Activated CD8-positive, alpha-beta memory T cell treated with anti-CD3 and anti-CD28 coated beads for 24 hours (primary cell): ENCODE results near the gene ANO2.

Source experiments
- DNase-seq: peaks from one replicate; pipeline ENCODE4 v3.0.0-alpha.2; 2020

Gene ANO2

DNA sequence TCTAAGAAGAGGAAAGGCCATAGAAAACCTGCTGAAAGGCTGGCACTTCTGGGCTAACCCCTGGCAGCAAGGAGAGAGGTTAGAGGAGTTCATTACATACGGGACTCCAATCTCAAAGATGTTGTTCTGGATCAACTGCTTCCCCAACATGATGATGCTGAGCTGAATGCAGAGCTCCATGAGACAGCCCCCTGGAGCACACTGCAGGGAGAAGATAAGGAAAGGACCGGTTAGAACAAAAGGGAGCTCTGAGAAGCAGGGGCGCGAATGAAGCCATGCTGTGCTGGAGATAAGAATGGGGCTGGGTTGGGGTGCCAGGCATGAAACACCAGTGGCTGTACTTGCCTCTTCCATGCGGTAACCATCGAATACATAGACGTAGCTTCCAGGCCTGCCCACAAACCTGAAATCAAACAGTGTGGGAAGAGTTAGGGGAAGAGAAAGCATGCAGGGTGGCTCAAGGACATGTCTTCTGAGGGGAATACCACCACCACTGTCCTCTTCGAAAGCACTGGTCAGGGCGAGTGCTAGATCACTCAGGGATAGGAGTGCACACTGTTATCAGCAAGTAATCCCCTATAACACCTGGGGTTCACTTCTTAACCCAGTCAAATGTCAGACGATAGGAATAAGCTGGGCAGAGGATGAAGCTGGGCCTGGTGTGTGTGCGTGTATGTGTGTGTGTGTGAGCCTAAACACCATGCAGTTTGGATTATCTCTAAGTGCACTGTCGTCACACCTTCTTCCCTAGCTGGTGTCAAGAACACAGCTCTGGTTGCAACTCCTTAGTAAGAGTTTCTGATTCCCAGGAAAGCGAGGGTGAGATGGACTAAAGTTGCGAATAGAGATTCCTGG, 332.3 kb downstream of the ANO2 start:
- DNase-seq = no peak

GRCh38 chr12:5611162-5611561, 333.9 kb downstream of the ANO2 start:
- DNase-seq = no peak

DNA sequence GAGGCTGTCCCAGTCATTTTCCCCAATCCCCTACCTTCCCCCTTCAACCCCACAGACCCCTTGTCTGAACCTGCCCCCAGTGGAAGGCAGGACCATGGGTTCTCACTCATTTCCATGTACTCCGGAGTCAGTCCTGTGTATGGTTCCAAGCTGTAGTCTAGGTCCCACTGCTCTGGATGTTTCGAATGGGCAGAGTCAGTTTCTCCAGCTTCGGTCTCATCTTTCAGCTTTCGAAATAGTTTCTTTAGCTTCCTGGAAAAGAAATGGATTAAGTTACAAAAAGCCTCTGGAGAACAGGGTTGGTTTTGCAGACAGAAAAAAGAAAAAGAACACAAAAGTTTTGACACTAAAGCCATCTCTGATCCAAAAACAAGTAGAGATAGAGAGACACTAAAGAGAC, 345.7 kb downstream of the ANO2 start:
- no peak for DNase-seq

GRCh38 chr12:5593998-5594397, 351.1 kb downstream of the ANO2 start:
- DNase-seq = no peak

- no peak for DNase-seq
These were observed 352.0 kb downstream of the ANO2 start for GRCh38 chr12:5593086-5593485.

DNA sequence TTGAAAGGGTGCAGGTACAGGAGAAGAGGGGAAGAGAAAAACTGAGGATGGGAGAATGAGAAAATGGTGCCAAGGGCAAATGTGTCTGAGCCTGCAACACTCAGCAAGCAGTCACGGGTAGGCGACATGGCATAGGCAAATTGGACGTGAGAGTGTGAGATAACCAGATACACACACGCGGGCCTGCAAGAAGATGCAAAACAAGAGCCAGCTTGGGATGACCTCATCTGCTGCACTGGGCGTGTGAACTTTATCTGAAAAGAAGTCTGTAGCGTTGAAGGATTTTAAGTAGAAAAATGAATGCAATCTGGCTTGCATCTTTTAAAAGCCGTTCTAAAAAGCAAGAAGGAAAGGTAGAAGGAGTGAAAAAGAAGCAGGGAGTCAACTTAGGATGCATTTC, 352.7 kb downstream of the ANO2 start:
- DNase-seq = no peak

- DNase-seq = no peak
These were observed 354.7 kb downstream of the ANO2 start for GRCh38 chr12:5590316-5590715.

- no peak for DNase-seq
These were observed 356.0 kb downstream of the ANO2 start for GRCh38 chr12:5589054-5589453.

DNA sequence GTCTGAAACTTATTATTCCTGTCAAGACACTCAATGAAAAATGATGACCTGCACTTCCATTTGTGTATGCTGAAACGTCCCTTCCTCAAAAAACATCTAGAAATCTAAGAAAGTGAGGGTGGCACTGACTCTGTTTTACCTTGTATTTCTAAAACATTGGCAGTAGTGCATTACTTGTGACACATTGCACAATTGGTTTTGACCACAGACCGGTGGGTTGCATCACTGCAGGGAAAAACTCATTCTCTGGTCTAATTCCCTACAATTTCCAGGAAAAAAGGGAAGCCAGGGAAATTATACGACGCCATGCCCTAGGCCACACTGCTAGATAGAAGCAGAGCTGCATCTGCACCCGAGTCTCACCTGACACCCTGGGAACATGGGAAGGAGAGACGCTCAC, 356.5 kb downstream of the ANO2 start:
- no peak for DNase-seq

- DNase-seq = no peak
These were observed 356.9 kb downstream of the ANO2 start for GRCh38 chr12:5588176-5588575.

DNA sequence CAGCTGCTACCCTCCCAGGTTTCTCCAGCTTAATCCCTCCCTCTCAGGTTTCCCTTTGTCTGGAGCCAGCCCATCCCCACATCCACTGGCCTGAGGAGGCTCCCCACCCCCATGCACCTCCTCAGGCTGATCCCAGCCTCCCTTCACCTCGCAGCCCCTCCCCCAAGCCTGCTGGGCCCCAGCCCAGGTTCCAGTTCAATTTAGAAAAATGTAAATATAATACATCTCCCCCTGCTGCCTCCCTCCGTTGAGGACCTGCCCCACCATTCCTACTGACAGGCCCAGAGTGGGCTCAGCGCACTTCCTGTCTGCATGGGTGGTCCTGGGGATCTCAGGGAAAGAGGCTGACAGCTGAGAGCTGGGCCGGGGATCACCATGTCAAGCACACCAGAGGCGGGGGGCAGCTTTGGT, 357.3 kb downstream of the ANO2 start:
- no peak for DNase-seq

DNA sequence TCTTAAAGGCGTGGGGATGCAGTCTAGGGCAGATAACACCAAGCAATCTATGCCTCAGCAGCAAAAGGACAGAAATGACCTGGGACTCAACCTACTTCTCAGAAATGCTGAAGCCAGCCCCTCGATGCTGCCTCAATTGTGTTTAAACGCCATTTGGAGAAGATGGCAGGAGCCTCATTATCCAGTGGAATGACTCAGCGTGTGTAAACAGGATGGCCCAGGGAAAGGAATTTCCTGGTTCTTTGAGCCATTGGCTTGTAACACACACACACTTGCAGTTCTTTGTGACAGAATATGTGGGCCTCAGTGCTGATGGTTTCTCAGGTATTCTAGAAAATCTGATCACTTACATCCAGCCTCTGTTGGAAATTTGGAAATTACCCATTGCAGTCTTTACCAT, 358.9 kb downstream of the ANO2 start:
- DNase-seq = no peak

- no peak for DNase-seq
These were observed 359.9 kb downstream of the ANO2 start for GRCh38 chr12:5585178-5585577.

- DNase-seq = no peak
These were observed 360.5 kb downstream of the ANO2 start for GRCh38 chr12:5584412-5585175.

GRCh38 chr12:5582541-5582940, 362.5 kb downstream of the ANO2 start:
- no peak for DNase-seq

- no peak for DNase-seq
These were observed 363.0 kb downstream of the ANO2 start for GRCh38 chr12:5582018-5582417.

DNA sequence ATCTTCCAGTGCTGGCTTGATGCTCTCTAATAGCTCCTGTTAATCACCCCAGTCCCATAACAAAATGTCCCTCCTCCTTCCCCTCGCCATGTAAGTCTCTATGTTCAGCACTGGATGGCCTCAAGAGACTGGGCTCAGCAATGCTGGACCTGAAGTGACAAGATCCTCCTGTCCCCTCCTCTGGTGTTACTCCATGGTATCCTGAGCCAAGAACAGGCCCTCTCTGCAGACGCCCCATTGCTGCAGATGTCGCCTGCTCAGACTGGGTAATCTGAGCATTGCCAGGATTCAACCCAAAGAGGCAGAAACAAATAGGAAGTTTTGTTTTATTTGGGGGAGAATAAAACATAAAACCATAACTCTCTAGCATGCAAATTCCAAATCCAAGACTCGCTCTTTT, 363.4 kb downstream of the ANO2 start:
- DNase-seq = no peak

DNA sequence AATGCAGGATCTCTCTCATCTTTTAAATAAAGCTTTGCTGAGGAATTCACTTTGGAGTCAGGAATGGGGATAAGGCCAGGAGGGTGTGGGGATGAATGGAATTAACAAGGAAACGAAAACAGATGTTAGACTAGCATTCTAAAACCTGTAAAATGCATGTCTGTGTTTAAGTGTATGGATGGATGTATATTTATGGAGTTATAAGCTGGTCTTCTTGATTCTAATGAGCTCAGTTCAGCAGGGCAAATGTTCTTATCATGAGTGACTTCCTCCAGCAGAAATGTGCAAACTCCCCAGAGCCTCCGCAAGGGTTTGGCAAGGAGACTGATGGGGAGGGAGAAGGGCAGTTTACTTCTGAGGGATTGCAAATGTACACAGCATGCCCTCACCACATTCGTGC, 364.0 kb downstream of the ANO2 start:
- no peak for DNase-seq

DNA sequence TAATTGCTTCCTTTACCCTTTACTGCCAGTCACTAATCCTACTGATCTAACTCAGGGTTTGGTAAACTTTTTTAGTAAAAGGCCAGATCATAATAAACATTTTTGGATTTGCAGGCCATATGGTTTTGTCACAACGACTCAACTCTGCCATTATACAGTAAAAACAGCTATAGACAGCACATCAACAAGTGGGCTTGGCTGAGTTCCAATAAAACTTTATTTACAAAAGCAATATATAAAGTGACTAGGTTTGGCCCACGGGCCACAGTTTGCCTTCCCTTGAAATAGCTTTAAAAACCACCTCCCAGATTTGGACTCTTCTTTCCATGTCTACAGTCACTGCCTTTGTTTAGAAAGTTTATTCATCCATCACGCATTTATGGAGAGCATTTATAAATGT, 366.3 kb downstream of the ANO2 start:
- DNase-seq = no peak

- no peak for DNase-seq
These were observed 367.3 kb downstream of the ANO2 start for GRCh38 chr12:5577741-5578140.

GRCh38 chr12:5577211-5577612, 367.8 kb downstream of the ANO2 start:
- no peak for DNase-seq

- DNase-seq = no peak
These were observed 369.1 kb downstream of the ANO2 start for GRCh38 chr12:5575987-5576386.

DNA sequence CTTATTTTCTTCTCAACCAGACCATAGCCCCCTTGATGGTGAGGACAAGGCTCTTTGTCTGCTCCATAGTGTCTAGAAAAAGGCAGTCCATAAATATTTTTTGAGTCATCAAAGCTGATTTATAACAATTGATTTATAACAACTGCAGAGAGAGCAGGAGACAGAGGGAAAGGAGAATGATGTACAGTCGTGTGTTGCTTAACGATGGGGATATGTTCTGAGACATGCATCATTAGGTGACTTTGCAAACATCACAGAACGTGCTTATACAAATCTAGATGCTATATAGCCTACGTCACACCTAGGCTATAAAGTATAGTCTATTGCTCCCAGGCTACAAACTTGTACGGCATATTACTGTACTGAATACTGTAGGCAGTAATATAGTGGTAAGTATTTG, 369.8 kb downstream of the ANO2 start:
- no peak for DNase-seq

DNA sequence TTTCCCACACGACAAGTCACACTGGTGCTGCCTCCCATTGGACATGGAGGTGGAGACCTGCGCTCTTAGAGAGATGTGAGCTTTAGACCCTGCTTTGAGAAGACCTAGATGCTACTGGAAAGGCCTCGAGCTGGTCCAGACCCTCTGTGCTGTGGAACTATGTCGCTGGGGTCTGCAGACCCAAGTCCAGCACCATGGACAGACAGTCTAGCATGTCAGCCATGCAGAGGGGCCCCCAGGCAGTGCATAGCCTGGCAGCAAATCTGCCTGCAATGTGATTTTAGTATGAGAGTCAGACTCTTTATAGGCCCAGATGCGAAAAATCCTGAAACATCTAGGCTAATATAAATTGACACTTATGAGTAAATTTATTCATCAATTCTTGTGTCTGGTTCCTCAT, 371.7 kb downstream of the ANO2 start:
- DNase-seq = no peak
